CD4-positive, alpha-beta T cell (primary cell): ENCODE measurements around the gene CDK18. TPM values are rescaled to one million over a fixed set of nuclear protein-coding genes. Genes with fewer than 3 reads are reported as not detected.

Source experiments
- ATAC-seq: fragments of 200-7000 bp; cut with Tn5 transposase; one replicate; pipeline ENCODE4 v1.10.0; 2022; ENCODE audit warnings: mild to moderate bottlenecking; ENCODE audit not compliant: poor library complexity
- CTCF ChIA-PET: fragments of 350-600 bp; sonication (Branson Sonifier 250); formaldehyde crosslinking; loops from one replicate; lab custom pipeline; 2021; ENCODE audit warnings: antibody characterized with exemption, inconsistent platforms; lab: Charles Lee
- POLR2A ChIA-PET: fragments of 350-600 bp; sonication (Branson Sonifier 250); formaldehyde crosslinking; loops from one replicate; lab custom pipeline; 2021; ENCODE audit warnings: antibody characterized with exemption, inconsistent platforms; lab: Charles Lee
- DNase-seq, 14 experiments: peaks; one replicate each; pipeline ENCODE4 v3.0.0-alpha.2; 2013 to 2020; ENCODE audit warnings: mixed read lengths in 2 of 14
- H3K27ac ChIP-seq, 2 donors: one replicate each; pipeline versions ENCODE4 v1.5.1 to v1.7.0; 2013; ENCODE audit warnings: low read length in 2 of 2, low read depth in 1 of 2, mild to moderate bottlenecking in 1 of 2
- H3K27me3 ChIP-seq, 2 experiments: 1 replicate in 1 of 2; 2 replicates in 1 of 2; pipeline versions ENCODE4 v1.6.1 to v1.7.0; 2013; ENCODE audit warnings: low read length in 2 of 2, control low read depth in 1 of 2, mild to moderate bottlenecking in 1 of 2, moderate library complexity in 1 of 2; ENCODE audit not compliant: insufficient read depth in 2 of 2, control insufficient read depth in 1 of 2
- H3K36me3 ChIP-seq: one replicate; pipeline ENCODE4 v1.6.1; 2013; ENCODE audit warnings: low read length, control low read depth; ENCODE audit not compliant: insufficient read depth
- H3K4me1 ChIP-seq: one replicate; pipeline ENCODE4 v1.6.1; 2013; ENCODE audit warnings: low read length, control low read depth; ENCODE audit not compliant: insufficient read depth
- H3K4me3 ChIP-seq: one replicate; pipeline ENCODE4 v1.5.1; 2013; ENCODE audit warnings: mild to moderate bottlenecking, low read length, moderate library complexity
- H3K9me3 ChIP-seq, 2 experiments: 1 replicate in 1 of 2; 2 replicates in 1 of 2; pipeline versions ENCODE4 v1.6.1 to v1.7.0; 2013; ENCODE audit warnings: low read length in 2 of 2, mild to moderate bottlenecking in 2 of 2, control low read depth in 1 of 2, moderate library complexity in 1 of 2; ENCODE audit not compliant: control insufficient read depth in 1 of 2, insufficient read depth in 1 of 2
- H3K27ac Mint-ChIP-seq: one replicate; pipeline ENCODE4 v1.8.0; 2020; ENCODE audit warnings: mixed read lengths
- H3K27me3 Mint-ChIP-seq: one replicate; pipeline ENCODE4 v1.8.0; 2021; ENCODE audit warnings: mixed read lengths
- H3K36me3 Mint-ChIP-seq: one replicate; pipeline ENCODE4 v1.8.0; 2021; ENCODE audit warnings: low read depth, mixed read lengths
- H3K4me1 Mint-ChIP-seq: one replicate; pipeline ENCODE4 v1.8.0; 2021; ENCODE audit warnings: low read depth, mixed read lengths
- H3K4me3 Mint-ChIP-seq: one replicate; pipeline ENCODE4 v1.8.0; 2020; ENCODE audit warnings: mild to moderate bottlenecking, mixed read lengths
- H3K9me3 Mint-ChIP-seq: one replicate; pipeline ENCODE4 v1.8.0; 2020; ENCODE audit warnings: mixed read lengths
- CTCF ChIP-seq: fragments of 200-600 bp; IDR thresholded peaks from one replicate; pipeline ENCODE4 v1.8.0; 2022; ENCODE audit warnings: antibody characterized with exemption, mild to moderate bottlenecking
- intact Hi-C, 2 experiments: fragments of 100-400 bp; cut with DNase I in 1 of 2; cut with micrococcal nuclease in 1 of 2; formaldehyde crosslinking; loops; one replicate each; pipeline versions ENCODE4 v1.15.1 to v1.9.0; 2023 to 2025; cut with DNase I, micrococcal nuclease
- total RNA-seq, 174 experiments: library from RNA in 2 of 174; stranded (reverse) in 2 of 174; gene quantifications; one replicate each; pipeline ENCODE4 v1.2.3 and lab custom pipeline; 2021 to 2026

CDK18 gene
- total RNA-seq, 2 experiments from 2014 or later = 1.6 to 2.7 TPM

- no peak overlapping the region for H3K4me3 ChIP-seq
- ChIA-PET CTCF (no interaction called here), POLR2A (no interaction called here)
- H3K36me3 ChIP-seq = no peaks in the 10 kb centered on the region
- peaks cover 17% of the 10 kb centered on the region for H3K27me3 Mint-ChIP-seq
- H3K27ac ChIP-seq = no peak overlapping the region
- H3K9me3 ChIP-seq = no peaks in the 10 kb centered on the region
- peaks cover 0 to 2% of the 10 kb centered on the region in 2 experiments for H3K27me3 ChIP-seq
- TF ChIP-seq CTCF = no peak
- ATAC-seq = no peak
- no peak for DNase-seq
- no peaks in the 10 kb centered on the region for H3K4me1 ChIP-seq
- H3K4me3 Mint-ChIP-seq = no peak overlapping the region
- no peaks in the 10 kb centered on the region for H3K9me3 Mint-ChIP-seq
- intact Hi-C loops = no loop called here
- no peaks in the 10 kb centered on the region for H3K4me1 Mint-ChIP-seq
- H3K36me3 Mint-ChIP-seq = no peaks in the 10 kb centered on the region
- H3K27ac Mint-ChIP-seq = no peak overlapping the region
Observed at GRCh38 chr1:205535096-205535495, 30.6 kb downstream of the CDK18 start.

- DNase-seq = peak in 1 of 14 experiments; percentile 23
- Mint-ChIP-seq H3K36me3 (no peaks in the 10 kb centered on the region), H3K4me1 (no peaks in the 10 kb centered on the region), H3K9me3 (no peaks in the 10 kb centered on the region), H3K4me3 (no peak overlapping the region), H3K27ac (no peak overlapping the region), H3K27me3 (peaks cover 20% of the 10 kb centered on the region)
- ChIA-PET CTCF (interaction anchor here (0.5 kb wide), 1 partner anchor 122 kb away, joined by 3 read pairs; no protein-coding TSS in a partner anchor), POLR2A (no interaction called here)
- Histone ChIP-seq H3K27me3 (peaks cover 0 to 2% of the 10 kb centered on the region in 2 experiments), H3K27ac (no peak overlapping the region), H3K36me3 (no peaks in the 10 kb centered on the region), H3K4me3 (no peak overlapping the region), H3K9me3 (no peaks in the 10 kb centered on the region), H3K4me1 (no peaks in the 10 kb centered on the region)
- ATAC-seq = no peak
- intact Hi-C loops = no loop called here
- no peak for TF ChIP-seq CTCF
Observed at GRCh38 chr1:205535866-205536758, 31.6 kb downstream of the CDK18 start.

GRCh38 chr1:205536759-205537361 lies 32.4 kb downstream of the CDK18 start:
- Mint-ChIP-seq H3K4me3 (no peak overlapping the region), H3K4me1 (no peaks in the 10 kb centered on the region), H3K27me3 (peaks cover 28% of the 10 kb centered on the region), H3K9me3 (no peaks in the 10 kb centered on the region), H3K27ac (no peak overlapping the region), H3K36me3 (no peaks in the 10 kb centered on the region)
- TF ChIP-seq CTCF = no peak
- H3K36me3 ChIP-seq = no peaks in the 10 kb centered on the region
- H3K4me1 ChIP-seq = no peaks in the 10 kb centered on the region
- H3K27ac ChIP-seq = no peak overlapping the region
- no peak overlapping the region for H3K4me3 ChIP-seq
- POLR2A ChIA-PET = no interaction called here
- CTCF ChIA-PET = no interaction called here
- no peaks in the 10 kb centered on the region for H3K9me3 ChIP-seq
- ATAC-seq = no peak
- intact Hi-C loops = no loop called here
- H3K27me3 ChIP-seq = peaks cover 3 to 5% of the 10 kb centered on the region in 2 experiments
- DNase-seq = peak in 1 of 14 experiments; percentile 15
